Sigmoid colon (tissue), 4 donors: Measurements from ENCODE around the gene NRG3.

Experiments
- CTCF ChIP-seq, 4 experiments: fragments of 450-650 bp in 3 of 4; fragments of 200-600 bp in 1 of 4; IDR thresholded peaks; one replicate each; pipeline ENCODE4 v1.5.1; 2016 to 2019; ENCODE audit warnings: antibody characterized with exemption in 4 of 4, mild to moderate bottlenecking in 3 of 4, moderate library complexity in 2 of 4
- EP300 ChIP-seq, 4 donors: sonication (generic); formaldehyde crosslinking; IDR thresholded peaks; one replicate each; pipeline ENCODE4 v1.6.1; 2017; ENCODE audit warnings: antibody characterized with exemption in 4 of 4
- POLR2A ChIP-seq, 2 donors: fragments of 450-650 bp; IDR thresholded peaks; one replicate each; pipeline ENCODE4 v1.6.1; 2016; ENCODE audit warnings: antibody characterized with exemption in 2 of 2, mild to moderate bottlenecking in 2 of 2, moderate library complexity in 2 of 2

GRCh38 chr10:81918766-81919165, 43.8 kb downstream of the NRG3 start:
- TF ChIP-seq CTCF (IDR thresholded peaks at IDR 0.05) (no peak), POLR2A (IDR thresholded peaks at IDR 0.05) (no peak), EP300 (IDR thresholded peaks at IDR 0.05) (no peak)
